22Rv1 (cell line): ENCODE data around the gene ANGPTL4.
"Not testable (repeated sequence)": the region's sequence is repeated elsewhere in the genome, so short reads cannot be mapped to it uniquely, and the experiment has no call there.

Experiments
- ZFX ChIP-seq: fragments of 450-650 bp; IDR thresholded peaks from 2 replicates; pipeline ENCODE4 v1.6.1; 2017; ENCODE audit warnings: antibody characterized with exemption, borderline replicate concordance
- TF ChIP-seq, protein P1 (sequence below): fragments of 450-650 bp; IDR thresholded peaks from 2 replicates; pipeline ENCODE4 v1.5.1; 2017; ENCODE audit warnings: mild to moderate bottlenecking

GRCh38 chr19:8385566-8385965, 21.6 kb downstream of the ANGPTL4 start:
- TF ChIP-seq, protein P1, sequence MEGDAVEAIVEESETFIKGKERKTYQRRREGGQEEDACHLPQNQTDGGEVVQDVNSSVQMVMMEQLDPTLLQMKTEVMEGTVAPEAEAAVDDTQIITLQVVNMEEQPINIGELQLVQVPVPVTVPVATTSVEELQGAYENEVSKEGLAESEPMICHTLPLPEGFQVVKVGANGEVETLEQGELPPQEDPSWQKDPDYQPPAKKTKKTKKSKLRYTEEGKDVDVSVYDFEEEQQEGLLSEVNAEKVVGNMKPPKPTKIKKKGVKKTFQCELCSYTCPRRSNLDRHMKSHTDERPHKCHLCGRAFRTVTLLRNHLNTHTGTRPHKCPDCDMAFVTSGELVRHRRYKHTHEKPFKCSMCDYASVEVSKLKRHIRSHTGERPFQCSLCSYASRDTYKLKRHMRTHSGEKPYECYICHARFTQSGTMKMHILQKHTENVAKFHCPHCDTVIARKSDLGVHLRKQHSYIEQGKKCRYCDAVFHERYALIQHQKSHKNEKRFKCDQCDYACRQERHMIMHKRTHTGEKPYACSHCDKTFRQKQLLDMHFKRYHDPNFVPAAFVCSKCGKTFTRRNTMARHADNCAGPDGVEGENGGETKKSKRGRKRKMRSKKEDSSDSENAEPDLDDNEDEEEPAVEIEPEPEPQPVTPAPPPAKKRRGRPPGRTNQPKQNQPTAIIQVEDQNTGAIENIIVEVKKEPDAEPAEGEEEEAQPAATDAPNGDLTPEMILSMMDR: not testable (repeated sequence)
- not testable (repeated sequence) for TF ChIP-seq ZFX
